Transverse colon (tissue), 4 donors: ENCODE results near the gene WIPF3. TPM values are rescaled to one million over a fixed set of nuclear protein-coding genes. Genes with fewer than 3 reads are reported as not detected.

ENCODE experiments used
- DNase-seq: peaks from one replicate; pipeline ENCODE4 v3.0.0-alpha.2; 2019
- H3K27ac ChIP-seq, 4 donors: fragments of 200-600 bp; sonication (generic); 2 replicates each; pipeline ENCODE4 v1.5.1; 2016 to 2018; ENCODE audit warnings: inconsistent platforms in 4 of 4
- H3K27me3 ChIP-seq: fragments of 200-600 bp; sonication (generic); 2 replicates; pipeline ENCODE4 v1.5.1; 2017; ENCODE audit warnings: inconsistent platforms
- H3K36me3 ChIP-seq, 4 donors: fragments of 200-600 bp; sonication (generic); 2 replicates each; pipeline ENCODE4 v1.5.1; 2017 to 2019; ENCODE audit warnings: inconsistent platforms in 4 of 4
- H3K4me1 ChIP-seq, 4 donors: fragments of 200-600 bp; sonication (generic); 2 replicates each; pipeline ENCODE4 v1.5.1; 2017 to 2020; ENCODE audit warnings: inconsistent platforms in 4 of 4
- H3K4me3 ChIP-seq, 4 donors: fragments of 200-600 bp; sonication (generic); 1 replicate in 1 of 4; 2 replicates in 3 of 4; pipeline versions ENCODE4 v1.5.1 to v1.6.1; 2017 to 2019; ENCODE audit warnings: inconsistent platforms in 4 of 4
- H3K9me3 ChIP-seq, 2 donors: fragments of 200-600 bp; sonication (generic); 2 replicates each; pipeline ENCODE4 v1.5.1; 2017 to 2019; ENCODE audit warnings: inconsistent platforms in 2 of 2
- CTCF ChIP-seq, 5 experiments: fragments of 200-600 bp in 3 of 5; fragments of 450-650 bp in 2 of 5; sonication (generic) in 3 of 5; IDR thresholded peaks; 1 replicate in 2 of 5; 2 replicates in 3 of 5; pipeline ENCODE4 v1.5.1; 2016 to 2017; ENCODE audit warnings: antibody characterized with exemption in 5 of 5, inconsistent platforms in 3 of 5, mild to moderate bottlenecking in 2 of 5, moderate library complexity in 1 of 5
- EP300 ChIP-seq: sonication (generic); formaldehyde crosslinking; IDR thresholded peaks from one replicate; pipeline ENCODE4 v1.6.1; 2017; ENCODE audit warnings: antibody characterized with exemption, low read depth
- POLR2A ChIP-seq: fragments of 450-650 bp; IDR thresholded peaks from one replicate; pipeline ENCODE4 v1.6.1; 2016; ENCODE audit warnings: antibody characterized with exemption, mild to moderate bottlenecking, moderate library complexity
- POLR2AphosphoS5 ChIP-seq, 3 donors: sonication (generic); formaldehyde crosslinking; IDR thresholded peaks; one replicate each; pipeline ENCODE4 v1.6.1; 2016; ENCODE audit warnings: antibody characterized with exemption in 3 of 3
- WGBS, 2 donors: methylation state at CpG; one replicate each; pipeline ENCODE4 v1.1.5; 2018; ENCODE audit warnings: low coverage in 1 of 2; 5-methylcytosine and 5-hydroxymethylcytosine counted together
- in situ Hi-C, 4 donors: fragments of 200-750 bp; cut with MboI; loops; one replicate each; pipeline versions ENCODE4 v1.15.0 to v1.15.1; 2017; ENCODE audit warnings: low sequenced_read_pairs in 3 of 4, low pct_ligation_motif_present in 1 of 4, low pct_unique_long_range_greater_than_20kb in 1 of 4
- intact Hi-C: fragments of 100-400 bp; cut with DNase I; formaldehyde crosslinking; loops from one replicate; pipeline ENCODE4 v1.15.1; 2023; ENCODE audit warnings: low total_unique reads
- total RNA-seq, 4 donors: library from RNA; depleted of rRNA; stranded (reverse); fragments of >200 nt; gene quantifications; one replicate each; pipeline ENCODE4 v1.1.0, GENCODE V29; 2016

WIPF3 gene
- total RNA-seq, 4 donors from 2014 or later, result 0.41 to 3.7 TPM; not detected in 2

GRCh38 chr7:29871787-29872398 is 65.6 kb downstream of the WIPF3 start:
- in situ Hi-C loops, result no loop called here
- Histone ChIP-seq H3K27me3 (no peaks in the 10 kb centered on the region), H3K4me3 (no peak overlapping the region), H3K36me3 (no peaks in the 10 kb centered on the region), H3K27ac (no peak overlapping the region), H3K4me1 (no peaks in the 10 kb centered on the region), H3K9me3 (no peaks in the 10 kb centered on the region)
- no peak for TF ChIP-seq EP300
- TF ChIP-seq POLR2AphosphoS5 (IDR thresholded peaks at IDR 0.05), result no peak
- TF ChIP-seq CTCF (IDR thresholded peaks at IDR 0.05), result no peak
- TF ChIP-seq POLR2A, result no peak
- no peak for DNase-seq
- intact Hi-C loops, result no loop called here
- WGBS, 2 donors, result 58 to 68% methylated on average over 3 to 5 of the region's 5 CpGs

- no peaks in the 10 kb centered on the region for H3K36me3 ChIP-seq
- WGBS, 2 donors, result 89 to 93% methylated on average over 3 to 4 of the region's 4 CpGs
- intact Hi-C loops, result no loop called here
These were observed 67.5 kb downstream of the WIPF3 start for GRCh38 chr7:29873644-29874294.

GRCh38 chr7:29875741-29876140 is 69.4 kb downstream of the WIPF3 start:
- H3K4me3 ChIP-seq, result no peak overlapping the region
- no peaks in the 10 kb centered on the region for H3K27me3 ChIP-seq
- DNase-seq, result no peak
- TF ChIP-seq POLR2A, result no peak
- TF ChIP-seq EP300, result no peak
- no peak for TF ChIP-seq POLR2AphosphoS5 (IDR thresholded peaks at IDR 0.05)
- no peak for TF ChIP-seq CTCF (IDR thresholded peaks at IDR 0.05)
- no peaks in the 10 kb centered on the region for H3K36me3 ChIP-seq
- no peaks in the 10 kb centered on the region for H3K9me3 ChIP-seq
- WGBS, 2 donors, result 95 to 100% methylated on average over 1 to 13 of the region's 13 CpGs
- H3K4me1 ChIP-seq, result peaks cover 0 to 4% (median 0%) of the 10 kb centered on the region in 4 donors
- no peak overlapping the region for H3K27ac ChIP-seq
- in situ Hi-C loops (no loop called here), intact Hi-C loops (loop anchor here (5.0 kb wide), 1 partner anchor 47 kb away; no protein-coding TSS in a partner anchor)

More at GRCh38 chr7:29873644-29874294, 67.5 kb downstream of the WIPF3 start:
- in situ Hi-C loops, result no loop called here
- H3K4me3 ChIP-seq, result no peak overlapping the region
- no peaks in the 10 kb centered on the region for H3K27me3 ChIP-seq
- H3K9me3 ChIP-seq, result no peaks in the 10 kb centered on the region
- no peak overlapping the region for H3K27ac ChIP-seq
- TF ChIP-seq CTCF (IDR thresholded peaks at IDR 0.05) (no peak), EP300 (no peak), POLR2A (no peak), POLR2AphosphoS5 (IDR thresholded peaks at IDR 0.05) (no peak)
- DNase-seq, result no peak
- no peaks in the 10 kb centered on the region for H3K4me1 ChIP-seq

- intact Hi-C loops (loop anchor here (5.0 kb wide), 1 partner anchor 45 kb away; no protein-coding TSS in a partner anchor), in situ Hi-C loops (no loop called here)
- 10 to 23% methylated on average over 2 to 3 of the region's 3 CpGs for WGBS, 2 donors
- peaks cover 0 to 4% (median 0%) of the 10 kb centered on the region in 4 donors for H3K4me1 ChIP-seq
- H3K4me3 ChIP-seq, result no peak overlapping the region
- no peaks in the 10 kb centered on the region for H3K36me3 ChIP-seq
- H3K9me3 ChIP-seq, result no peaks in the 10 kb centered on the region
- TF ChIP-seq POLR2AphosphoS5 (IDR thresholded peaks at IDR 0.05), result no peak
- no peak for DNase-seq
- no peaks in the 10 kb centered on the region for H3K27me3 ChIP-seq
- H3K27ac ChIP-seq, result no peak overlapping the region
These were observed 70.9 kb downstream of the WIPF3 start for GRCh38 chr7:29877196-29877595.
